Keratinocyte (primary cell): Measurements from ENCODE around the gene ARCN1.

Source experiments
- CTCF ChIP-seq, 3 experiments: IDR thresholded peaks in 1 of 3; conservative IDR thresholded peaks in 1 of 3; optimal IDR thresholded peaks in 1 of 3; 2 replicates in 2 of 3; 3 replicates in 1 of 3; pipeline versions ENCODE3 to v1.5.1; 2011; ENCODE audit warnings: low read length in 3 of 3, mild to moderate bottlenecking in 3 of 3, moderate library complexity in 2 of 3, control low read depth in 1 of 3, inconsistent platforms in 1 of 3; ENCODE audit not compliant: insufficient read depth in 2 of 3; ENCODE audit errors: extremely low read depth in 1 of 3
- EZH2 ChIP-seq: IDR thresholded peaks from one replicate; pipeline ENCODE4 v1.6.1; 2012; ENCODE audit warnings: inconsistent platforms, mild to moderate bottlenecking, low read length, moderate library complexity

- no peak for TF ChIP-seq EZH2
- no peak for TF ChIP-seq CTCF (optimal IDR thresholded peaks at IDR 0.05 in 1 of 3, IDR thresholded peaks at IDR 0.05 in 1 of 3, conservative IDR thresholded peaks at IDR 0.05 in 1 of 3; ENCODE audit: extremely low read depth in 1 of 3, insufficient read depth in 2 of 3, low read length in 3 of 3)
Observed at GRCh38 chr11:118592616-118593367, 20.6 kb downstream of the ARCN1 start.
